ENCODE data around the gene CDCA4. TPM values are rescaled to one million over a fixed set of nuclear protein-coding genes. Genes with fewer than 3 reads are reported as not detected.

CDCA4 gene
- total RNA-seq, 1 donor from 2014 or later: 4.1 TPM

DNA sequence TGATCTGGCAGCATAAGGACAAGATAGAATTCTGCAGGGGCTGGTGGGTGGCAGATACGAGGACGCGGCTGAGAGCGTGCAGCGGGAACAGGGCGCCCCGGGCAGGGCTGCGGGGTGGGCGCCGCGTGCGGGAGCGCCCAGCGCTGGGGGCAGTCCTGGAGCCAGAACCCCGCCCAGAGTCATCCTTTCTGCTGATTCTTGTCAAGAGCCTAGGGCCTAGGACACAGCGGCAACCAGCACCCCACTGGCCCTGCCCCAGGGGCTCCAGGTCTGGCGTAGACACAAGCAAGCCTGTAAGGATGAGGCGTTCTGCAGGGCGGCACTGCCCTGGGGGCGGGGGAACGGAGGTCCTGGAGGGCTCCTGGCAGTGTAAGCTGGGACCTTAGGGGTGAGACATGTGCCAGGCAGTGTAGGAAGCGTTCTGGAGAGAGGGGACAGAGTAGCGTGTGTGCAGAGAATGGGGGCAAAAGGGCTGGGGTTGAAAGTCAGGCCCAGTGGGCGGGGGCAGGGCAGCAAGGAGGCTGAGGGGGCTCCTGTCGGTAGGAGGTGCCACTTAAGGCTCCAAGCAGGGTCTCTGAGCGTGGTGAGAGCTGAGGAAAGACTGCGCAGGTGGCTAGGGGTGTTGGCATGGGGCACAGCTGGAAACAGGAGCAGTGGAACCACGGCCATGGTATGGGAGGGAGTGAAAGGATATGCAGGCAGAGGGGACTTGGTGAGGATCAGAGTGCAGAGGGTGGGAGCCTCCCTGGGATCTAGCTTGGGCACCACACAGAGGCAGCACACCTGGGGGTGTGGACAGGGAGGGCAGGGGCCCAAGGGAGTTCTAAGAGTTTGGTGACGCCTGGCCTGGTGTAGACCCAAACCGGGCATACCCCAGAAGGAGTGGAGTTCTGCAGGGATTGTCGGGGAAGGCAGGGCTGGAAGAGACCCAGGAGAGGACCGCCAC, 41.9 kb downstream of the CDCA4 start:
- Histone ChIP-seq H3K36me3 (no peaks in the 10 kb centered on the region), H3K4me3 (peak overlapping the region; percentile 23), H3K27ac (no peak overlapping the region), H3K27me3 (peaks cover 4% of the 10 kb centered on the region), H3K9me3 (no peaks in the 10 kb centered on the region), H3K4me1 (peaks cover 38% of the 10 kb centered on the region)
- DNase-seq: no peak
- intact Hi-C loops (cut with DNase I): no loop called here
- ATAC-seq: no peak
- TF ChIP-seq, protein P1, sequence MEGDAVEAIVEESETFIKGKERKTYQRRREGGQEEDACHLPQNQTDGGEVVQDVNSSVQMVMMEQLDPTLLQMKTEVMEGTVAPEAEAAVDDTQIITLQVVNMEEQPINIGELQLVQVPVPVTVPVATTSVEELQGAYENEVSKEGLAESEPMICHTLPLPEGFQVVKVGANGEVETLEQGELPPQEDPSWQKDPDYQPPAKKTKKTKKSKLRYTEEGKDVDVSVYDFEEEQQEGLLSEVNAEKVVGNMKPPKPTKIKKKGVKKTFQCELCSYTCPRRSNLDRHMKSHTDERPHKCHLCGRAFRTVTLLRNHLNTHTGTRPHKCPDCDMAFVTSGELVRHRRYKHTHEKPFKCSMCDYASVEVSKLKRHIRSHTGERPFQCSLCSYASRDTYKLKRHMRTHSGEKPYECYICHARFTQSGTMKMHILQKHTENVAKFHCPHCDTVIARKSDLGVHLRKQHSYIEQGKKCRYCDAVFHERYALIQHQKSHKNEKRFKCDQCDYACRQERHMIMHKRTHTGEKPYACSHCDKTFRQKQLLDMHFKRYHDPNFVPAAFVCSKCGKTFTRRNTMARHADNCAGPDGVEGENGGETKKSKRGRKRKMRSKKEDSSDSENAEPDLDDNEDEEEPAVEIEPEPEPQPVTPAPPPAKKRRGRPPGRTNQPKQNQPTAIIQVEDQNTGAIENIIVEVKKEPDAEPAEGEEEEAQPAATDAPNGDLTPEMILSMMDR (IDR thresholded peaks at IDR 0.05): no peak

DNA sequence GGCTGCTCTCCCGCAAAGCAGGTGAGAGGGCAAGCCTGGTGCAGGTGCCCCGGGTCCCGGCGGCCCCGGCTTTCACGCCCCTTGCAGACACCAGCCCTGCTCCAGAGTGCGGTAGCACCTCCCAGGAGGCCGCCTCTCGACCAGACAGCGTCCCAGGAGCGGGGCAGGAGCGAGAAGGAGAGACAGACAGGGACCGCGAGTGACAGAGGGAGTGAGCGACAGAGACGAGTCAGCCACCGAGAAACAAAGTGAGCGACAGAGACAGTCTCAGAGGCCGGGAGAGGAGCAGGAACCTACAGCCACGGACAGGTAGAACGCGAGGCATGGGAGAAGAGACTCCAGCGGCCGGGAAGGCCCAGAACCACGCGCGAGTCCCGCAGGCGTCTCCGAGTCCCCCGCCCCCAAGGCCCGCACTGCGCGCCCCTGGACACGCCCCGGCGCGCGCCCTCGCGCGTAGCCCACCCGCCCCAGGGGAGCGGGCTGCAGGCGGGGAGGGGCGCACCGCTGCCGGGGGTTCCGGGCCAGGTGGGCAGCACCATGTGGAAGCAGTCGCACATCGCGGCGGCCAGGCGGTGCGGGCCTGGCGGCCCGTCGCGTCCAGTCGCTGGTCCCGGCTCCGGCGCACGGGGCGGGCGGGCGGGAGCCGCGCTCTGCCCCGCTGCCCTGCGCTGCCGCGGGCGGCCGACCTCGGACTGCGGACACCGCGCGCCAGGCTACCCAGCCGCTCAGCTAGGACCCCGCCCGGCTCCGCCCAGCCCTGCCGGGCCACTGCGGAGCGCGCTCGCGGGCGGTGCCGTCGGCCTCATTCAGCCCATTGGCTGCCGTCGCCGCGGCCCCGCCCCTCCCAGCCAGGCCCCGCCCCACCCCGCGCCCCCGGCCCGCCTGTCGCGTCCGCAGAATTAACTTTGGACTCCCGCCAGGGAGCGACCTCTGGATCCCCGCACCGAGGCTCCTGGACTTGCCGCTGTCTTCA, 42.9 kb downstream of the CDCA4 start, which contains the start of gene AHNAK2:
TSS of gene AHNAK2 (minus strand) at position 694 of the 973 bp plus-strand sequence. CDS start at position 557, 137 bp downstream.
- Histone ChIP-seq H3K4me3 (peak within 1 kb of the TSS; percentile 42), H3K27me3 (peaks cover 4% of the 10 kb centered on the region), H3K27ac (no peak within 1 kb of the TSS), H3K36me3 (no peaks in the 10 kb centered on the region), H3K4me1 (peaks cover 49% of the 10 kb centered on the region), H3K9me3 (no peaks in the 10 kb centered on the region)
- ATAC-seq (peak; percentile 76), DNase-seq (peak; percentile 89)
- TF ChIP-seq, protein P1 (IDR thresholded peaks at IDR 0.05): no peak
- intact Hi-C loops (cut with DNase I): no loop called here

DNA sequence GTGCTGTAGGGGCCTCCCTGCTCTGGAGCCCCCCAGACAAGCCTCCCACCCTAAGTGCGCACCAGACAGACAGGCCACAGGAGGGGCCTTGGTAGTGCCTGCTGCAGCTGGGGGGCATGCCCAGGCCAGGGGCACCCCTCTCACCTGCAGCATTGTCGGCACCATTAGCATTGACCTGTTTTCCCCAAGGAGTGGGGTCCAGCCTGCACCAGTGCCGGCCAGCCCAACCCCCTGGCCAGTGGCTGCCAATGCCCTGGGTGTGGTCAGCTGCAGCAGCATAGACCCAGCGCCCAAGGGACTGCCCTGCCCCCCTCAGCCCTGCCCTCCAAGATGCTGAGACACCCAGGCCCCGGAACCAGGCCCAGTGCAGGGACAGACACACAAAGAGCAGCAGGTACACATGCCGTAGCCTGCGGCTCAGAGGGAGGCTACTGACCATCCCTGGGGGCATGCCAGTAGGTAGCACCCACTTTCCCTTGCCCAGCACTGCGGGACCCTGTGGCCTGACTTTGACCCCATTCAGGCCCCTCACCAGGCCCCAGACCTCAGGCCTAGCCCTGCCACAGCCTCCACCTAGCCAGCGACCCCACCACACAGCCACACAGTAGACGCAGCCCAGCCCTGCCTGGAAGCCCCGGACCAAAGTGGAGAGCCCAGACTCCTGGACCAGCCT, 43.7 kb downstream of the CDCA4 start:
- ATAC-seq: no peak
- Histone ChIP-seq H3K4me3 (peak overlapping the region; percentile 42), H3K27me3 (peaks cover 4% of the 10 kb centered on the region), H3K4me1 (peaks cover 56% of the 10 kb centered on the region), H3K36me3 (no peaks in the 10 kb centered on the region), H3K9me3 (no peaks in the 10 kb centered on the region), H3K27ac (no peak overlapping the region)
- TF ChIP-seq, protein P1 (IDR thresholded peaks at IDR 0.05): no peak
- peak; percentile 65 for DNase-seq
- intact Hi-C loops (cut with DNase I): no loop called here

GRCh38 chr14:104976198-104977007, 44.5 kb downstream of the CDCA4 start:
- ATAC-seq: peak; percentile 71
- H3K4me3 ChIP-seq: no peak overlapping the region

More at GRCh38 chr14:104976198-104977007, 44.5 kb downstream of the CDCA4 start:
- peak; percentile 94 for DNase-seq
- TF ChIP-seq, protein P1 (IDR thresholded peaks at IDR 0.05): peak; percentile 91
- no peak overlapping the region for H3K27ac ChIP-seq
- H3K27me3 ChIP-seq: peaks cover 4% of the 10 kb centered on the region
- peaks cover 61% of the 10 kb centered on the region for H3K4me1 ChIP-seq
- intact Hi-C loops (cut with DNase I): no loop called here
- H3K9me3 ChIP-seq: no peaks in the 10 kb centered on the region
- no peaks in the 10 kb centered on the region for H3K36me3 ChIP-seq
